Right lobe of liver (tissue), 6 donors: ENCODE measurements around the gene CDKN1A. TPM values are rescaled to one million over a fixed set of nuclear protein-coding genes. Genes with fewer than 3 reads are reported as not detected.
A peak's percentile ranks its signal among the peaks of the same experiment; 100 is the strongest.

Experiments
- ATAC-seq, 4 donors: fragments of 200-7000 bp; cut with Tn5 transposase; one replicate each; pipeline ENCODE4 v1.9.1; 2020; ENCODE audit warnings: mild to moderate bottlenecking in 4 of 4, moderate library complexity in 4 of 4
- DNase-seq, 3 donors: peaks; one replicate each; pipeline ENCODE4 v3.0.0-alpha.2; 2020
- H3K27ac ChIP-seq, 3 donors: fragments of 200-600 bp; one replicate each; pipeline ENCODE4 v1.8.0; 2022
- H3K27me3 ChIP-seq, 2 donors: fragments of 200-600 bp; one replicate each; pipeline ENCODE4 v1.8.0; 2022
- H3K36me3 ChIP-seq, 4 donors: fragments of 200-600 bp; sonication (generic) in 1 of 4; one replicate each; pipeline versions ENCODE4 v1.5.1 to v1.8.0; 2017 to 2022; ENCODE audit warnings: control low read depth in 1 of 4
- H3K4me1 ChIP-seq, 4 donors: fragments of 200-600 bp; sonication (generic) in 1 of 4; one replicate each; pipeline versions ENCODE4 v1.5.1 to v1.8.0; 2017 to 2022; ENCODE audit warnings: control low read depth in 1 of 4
- H3K4me3 ChIP-seq, 3 donors: fragments of 200-600 bp; one replicate each; pipeline ENCODE4 v1.8.0; 2022
- H3K9me3 ChIP-seq, 4 donors: fragments of 200-600 bp; sonication (generic) in 1 of 4; one replicate each; pipeline versions ENCODE4 v1.5.1 to v1.8.0; 2017 to 2022; ENCODE audit warnings: control low read depth in 1 of 4
- POLR2A ChIP-seq: fragments of 450-650 bp; IDR thresholded peaks from one replicate; pipeline ENCODE4 v1.6.1; 2017; ENCODE audit warnings: antibody characterized with exemption, mild to moderate bottlenecking
- WGBS: methylation state at CpG from one replicate; pipeline ENCODE4 v1.1.6; 2018; ENCODE audit warnings: low coverage, low lambda C conversion rate; ENCODE audit not compliant: insufficient coverage; ENCODE audit errors: missing lambda C conversion rate; 5-methylcytosine and 5-hydroxymethylcytosine counted together
- intact Hi-C, 2 donors: fragments of 100-400 bp; cut with DNase I; formaldehyde crosslinking; loops; one replicate each; pipeline versions ENCODE4 v1.11.2 to v1.14.1; 2022
- total RNA-seq, 6 experiments: library from RNA; depleted of rRNA in 2 of 6; stranded (reverse); fragments of >200 nt in 2 of 6; fragmentation: NEBNext Ultra II Directional in 3 of 6; extraction: Animal tissue kit (Norgen Biotek cat#: 25700) in 3 of 6; gene quantifications; one replicate each; pipeline versions ENCODE4 v1.1.0 to v1.2.4, GENCODE V29; 2016 to 2023
- TF ChIP-seq, protein P1 (sequence below), 4 donors: fragments of 200-600 bp in 3 of 4; fragments of 450-650 bp in 1 of 4; IDR thresholded peaks; one replicate each; pipeline versions ENCODE4 v1.5.1 to v1.8.0; 2016 to 2022; ENCODE audit warnings: antibody characterized with exemption in 4 of 4, mild to moderate bottlenecking in 2 of 4
- donor health status: DM: no; HTN: yes; CAD: no.
- donor health status: DM: no; HTN: no; CAD: no.
- donor health status: DM: no; HTN: no; CAD: no.
- donor health status: DM: no; HTN: yes; CAD: no.
- donor health status: DM: no; HTN: yes; CAD: no.

Gene CDKN1A
- total RNA-seq, 6 experiments from 2014 or later = 20.0 to 124 (median 58.6) TPM

DNA sequence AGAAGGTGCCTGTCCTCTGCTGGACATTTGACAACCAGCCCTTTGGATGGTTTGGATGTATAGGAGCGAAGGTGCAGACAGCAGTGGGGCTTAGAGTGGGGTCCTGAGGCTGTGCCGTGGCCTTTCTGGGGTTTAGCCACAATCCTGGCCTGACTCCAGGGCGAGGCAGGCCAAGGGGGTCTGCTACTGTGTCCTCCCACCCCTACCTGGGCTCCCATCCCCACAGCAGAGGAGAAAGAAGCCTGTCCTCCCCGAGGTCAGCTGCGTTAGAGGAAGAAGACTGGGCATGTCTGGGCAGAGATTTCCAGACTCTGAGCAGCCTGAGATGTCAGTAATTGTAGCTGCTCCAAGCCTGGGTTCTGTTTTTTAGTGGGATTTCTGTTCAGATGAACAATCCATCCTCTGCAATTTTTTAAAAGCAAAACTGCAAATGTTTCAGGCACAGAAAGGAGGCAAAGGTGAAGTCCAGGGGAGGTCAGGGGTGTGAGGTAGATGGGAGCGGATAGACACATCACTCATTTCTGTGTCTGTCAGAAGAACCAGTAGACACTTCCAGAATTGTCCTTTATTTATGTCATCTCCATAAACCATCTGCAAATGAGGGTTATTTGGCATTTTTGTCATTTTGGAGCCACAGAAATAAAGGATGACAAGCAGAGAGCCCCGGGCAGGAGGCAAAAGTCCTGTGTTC lies 1.3 kb upstream of the CDKN1A start:
- intact Hi-C loops = loop anchor here in 1 of 2 donors (5.0 kb wide), 1 partner anchor 50 kb away; no protein-coding TSS in a partner anchor
- Histone ChIP-seq H3K9me3 (no peaks in the 10 kb centered on the region), H3K27ac (peak overlapping the region; percentile 77 to 93 (median 93)), H3K4me1 (peaks cover 0 to 41% (median 14%) of the 10 kb centered on the region in 4 donors), H3K4me3 (no peak overlapping the region), H3K27me3 (no peaks in the 10 kb centered on the region), H3K36me3 (no peaks in the 10 kb centered on the region)
- 23% methylated on average over 4 of the region's 7 CpGs for WGBS
- TF ChIP-seq, protein P1, sequence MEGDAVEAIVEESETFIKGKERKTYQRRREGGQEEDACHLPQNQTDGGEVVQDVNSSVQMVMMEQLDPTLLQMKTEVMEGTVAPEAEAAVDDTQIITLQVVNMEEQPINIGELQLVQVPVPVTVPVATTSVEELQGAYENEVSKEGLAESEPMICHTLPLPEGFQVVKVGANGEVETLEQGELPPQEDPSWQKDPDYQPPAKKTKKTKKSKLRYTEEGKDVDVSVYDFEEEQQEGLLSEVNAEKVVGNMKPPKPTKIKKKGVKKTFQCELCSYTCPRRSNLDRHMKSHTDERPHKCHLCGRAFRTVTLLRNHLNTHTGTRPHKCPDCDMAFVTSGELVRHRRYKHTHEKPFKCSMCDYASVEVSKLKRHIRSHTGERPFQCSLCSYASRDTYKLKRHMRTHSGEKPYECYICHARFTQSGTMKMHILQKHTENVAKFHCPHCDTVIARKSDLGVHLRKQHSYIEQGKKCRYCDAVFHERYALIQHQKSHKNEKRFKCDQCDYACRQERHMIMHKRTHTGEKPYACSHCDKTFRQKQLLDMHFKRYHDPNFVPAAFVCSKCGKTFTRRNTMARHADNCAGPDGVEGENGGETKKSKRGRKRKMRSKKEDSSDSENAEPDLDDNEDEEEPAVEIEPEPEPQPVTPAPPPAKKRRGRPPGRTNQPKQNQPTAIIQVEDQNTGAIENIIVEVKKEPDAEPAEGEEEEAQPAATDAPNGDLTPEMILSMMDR (IDR thresholded peaks at IDR 0.05) = no peak
- TF ChIP-seq POLR2A = no peak
- DNase-seq = no peak
- ATAC-seq = no peak

DNA sequence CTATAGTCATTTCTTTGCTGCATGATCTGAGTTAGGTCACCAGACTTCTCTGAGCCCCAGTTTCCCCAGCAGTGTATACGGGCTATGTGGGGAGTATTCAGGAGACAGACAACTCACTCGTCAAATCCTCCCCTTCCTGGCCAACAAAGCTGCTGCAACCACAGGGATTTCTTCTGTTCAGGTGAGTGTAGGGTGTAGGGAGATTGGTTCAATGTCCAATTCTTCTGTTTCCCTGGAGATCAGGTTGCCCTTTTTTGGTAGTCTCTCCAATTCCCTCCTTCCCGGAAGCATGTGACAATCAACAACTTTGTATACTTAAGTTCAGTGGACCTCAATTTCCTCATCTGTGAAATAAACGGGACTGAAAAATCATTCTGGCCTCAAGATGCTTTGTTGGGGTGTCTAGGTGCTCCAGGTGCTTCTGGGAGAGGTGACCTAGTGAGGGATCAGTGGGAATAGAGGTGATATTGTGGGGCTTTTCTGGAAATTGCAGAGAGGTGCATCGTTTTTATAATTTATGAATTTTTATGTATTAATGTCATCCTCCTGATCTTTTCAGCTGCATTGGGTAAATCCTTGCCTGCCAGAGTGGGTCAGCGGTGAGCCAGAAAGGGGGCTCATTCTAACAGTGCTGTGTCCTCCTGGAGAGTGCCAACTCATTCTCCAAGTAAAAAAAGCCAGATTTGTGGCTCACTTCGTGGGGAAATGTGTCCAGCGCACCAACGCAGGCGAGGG lies 594 bp upstream of the CDKN1A start:
- Histone ChIP-seq H3K36me3 (no peaks in the 10 kb centered on the region), H3K4me1 (peaks cover 0 to 48% (median 18%) of the 10 kb centered on the region in 4 donors), H3K27ac (peak overlapping the region; percentile 77 to 93 (median 93)), H3K27me3 (no peaks in the 10 kb centered on the region), H3K4me3 (peak overlapping the region in 2 of 3 donors; percentile 70 to 89), H3K9me3 (no peaks in the 10 kb centered on the region)
- intact Hi-C loops = loop anchor here in 1 of 2 donors (5.0 kb wide), 1 partner anchor 51 kb away; no protein-coding TSS in a partner anchor
- TF ChIP-seq, protein P1 (IDR thresholded peaks at IDR 0.05) = no peak
- TF ChIP-seq POLR2A = peak; percentile 32
- WGBS = 13% methylated on average over 7 of the region's 10 CpGs
- ATAC-seq = peak; percentile 0 to 4 (median 2)
- DNase-seq = no peak

DNA sequence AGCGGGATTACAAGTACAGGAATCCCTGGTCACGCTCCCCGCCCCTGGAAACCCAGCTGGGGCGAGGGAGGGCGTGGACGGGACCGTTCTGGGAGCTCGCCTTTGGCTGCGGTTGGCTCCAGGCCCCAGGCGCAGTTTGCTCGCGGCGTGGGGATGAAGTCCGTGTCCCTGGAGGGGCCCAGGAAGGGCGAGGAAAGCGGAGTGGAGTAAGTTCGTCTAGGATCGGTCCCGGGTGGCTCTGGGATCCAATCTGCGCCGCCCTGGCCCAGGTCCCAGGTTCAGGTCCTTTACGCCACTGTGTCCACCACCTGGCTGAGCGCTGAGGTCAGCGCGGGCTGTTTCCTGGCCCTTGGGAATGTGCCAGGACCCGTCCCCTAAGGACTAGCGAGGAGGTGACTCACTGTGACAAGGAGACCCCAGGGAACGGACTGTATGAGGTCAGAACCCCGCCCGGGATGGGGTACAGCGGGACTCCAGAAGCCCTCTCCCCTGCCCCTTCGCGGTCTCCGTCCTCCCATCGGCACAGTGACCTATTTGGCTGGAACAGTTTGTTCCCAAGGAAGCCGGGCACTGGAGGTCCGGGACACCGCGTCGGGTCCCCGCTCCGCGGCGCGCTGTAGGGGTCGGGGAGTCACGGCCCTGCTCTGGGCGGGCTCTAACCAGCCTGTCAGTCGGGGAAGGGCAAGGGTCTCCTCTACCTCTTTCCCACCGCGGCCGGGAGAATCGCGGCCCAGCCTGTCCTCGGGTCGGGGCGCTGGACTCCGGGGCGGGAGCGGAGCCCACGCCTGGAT lies 724 bp downstream of the CDKN1A start:
- H3K36me3 ChIP-seq = peaks cover 0 to 4% (median 0%) of the 10 kb centered on the region in 4 donors
- H3K27me3 ChIP-seq = no peaks in the 10 kb centered on the region
- DNase-seq (peak; percentile 87 to 91 (median 89)), ATAC-seq (peak; percentile 33 to 56 (median 48))
- peaks cover 0 to 61% (median 23%) of the 10 kb centered on the region in 4 donors for H3K4me1 ChIP-seq
- WGBS = 0% methylated on average over 7 of the region's 61 CpGs
- peak overlapping the region; percentile 77 to 93 (median 93) for H3K27ac ChIP-seq
- TF ChIP-seq, protein P1 (IDR thresholded peaks at IDR 0.05) = no peak
- TF ChIP-seq POLR2A = no peak
- no peaks in the 10 kb centered on the region for H3K9me3 ChIP-seq
- H3K4me3 ChIP-seq = peak overlapping the region; percentile 59 to 89 (median 70)
- intact Hi-C loops = loop anchor here in 1 of 2 donors (5.0 kb wide), 1 partner anchor 52 kb away; no protein-coding TSS in a partner anchor
